ENCODE results near the gene SRI.

DNA sequence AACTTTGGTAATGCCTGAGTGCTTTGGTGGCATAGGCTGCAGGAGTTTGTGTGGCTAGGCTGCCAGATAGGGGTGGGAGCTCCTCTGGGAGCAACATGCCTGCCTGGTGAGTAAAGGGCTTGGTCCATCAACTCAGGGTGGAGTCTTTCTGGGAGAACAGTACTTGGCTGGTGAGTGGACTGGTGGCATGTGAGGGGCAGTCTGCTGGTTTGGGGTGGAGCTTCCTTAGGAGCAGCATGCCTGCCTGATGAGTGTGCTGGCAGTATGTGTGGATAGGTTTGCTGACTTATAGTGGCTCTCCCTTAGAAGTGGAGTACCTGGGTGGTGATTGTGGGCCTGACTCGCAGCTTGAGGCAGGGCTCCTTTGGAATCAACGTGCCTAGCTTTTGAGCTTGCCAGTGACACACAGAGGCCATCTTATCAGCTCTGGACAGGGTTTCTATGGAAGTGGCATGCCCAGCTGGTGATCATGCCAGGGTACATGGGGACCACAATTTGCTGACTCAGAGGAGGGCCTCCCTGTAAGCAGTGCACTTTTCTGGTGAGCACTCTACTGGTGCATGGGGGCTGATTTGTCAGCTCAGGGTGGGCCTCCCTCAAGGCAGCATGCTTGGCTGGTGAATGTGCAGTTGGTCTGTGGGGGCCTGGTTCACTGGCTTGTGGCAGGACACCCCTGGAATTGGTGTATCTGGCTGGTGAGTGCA is 35.0 kb upstream of the SRI start:
- TF ChIP-seq CTCF (IDR thresholded peaks at IDR 0.05) = no peak
- TF ChIP-seq POLR2A (IDR thresholded peaks at IDR 0.05) = no peak
- TF ChIP-seq EP300 (IDR thresholded peaks at IDR 0.05) = no peak
